Astrocyte of the cerebellum (primary cell): ENCODE measurements around the gene UTP3.

Experiments used
- DNase-seq: peaks from one replicate; pipeline ENCODE4 v3.0.0-alpha.2; 2011; ENCODE audit warnings: low read depth
- H3K4me3 ChIP-seq: 2 replicates; pipeline ENCODE4 v1.5.1; 2011; ENCODE audit warnings: mild to moderate bottlenecking, low read depth, low read length, moderate library complexity
- in situ Hi-C: cut with HindIII; loops from 2 replicates; pipeline ENCODE4 v1.10.0; 2017; ENCODE audit warnings: low sequenced_read_pairs
- TF ChIP-seq, protein P1 (sequence below): IDR thresholded peaks from 2 replicates; pipeline ENCODE4 v1.5.1; 2012; ENCODE audit warnings: low read length, low read depth, moderate library complexity, mild to moderate bottlenecking; ENCODE audit errors: missing control alignments

UTP3 gene

DNA sequence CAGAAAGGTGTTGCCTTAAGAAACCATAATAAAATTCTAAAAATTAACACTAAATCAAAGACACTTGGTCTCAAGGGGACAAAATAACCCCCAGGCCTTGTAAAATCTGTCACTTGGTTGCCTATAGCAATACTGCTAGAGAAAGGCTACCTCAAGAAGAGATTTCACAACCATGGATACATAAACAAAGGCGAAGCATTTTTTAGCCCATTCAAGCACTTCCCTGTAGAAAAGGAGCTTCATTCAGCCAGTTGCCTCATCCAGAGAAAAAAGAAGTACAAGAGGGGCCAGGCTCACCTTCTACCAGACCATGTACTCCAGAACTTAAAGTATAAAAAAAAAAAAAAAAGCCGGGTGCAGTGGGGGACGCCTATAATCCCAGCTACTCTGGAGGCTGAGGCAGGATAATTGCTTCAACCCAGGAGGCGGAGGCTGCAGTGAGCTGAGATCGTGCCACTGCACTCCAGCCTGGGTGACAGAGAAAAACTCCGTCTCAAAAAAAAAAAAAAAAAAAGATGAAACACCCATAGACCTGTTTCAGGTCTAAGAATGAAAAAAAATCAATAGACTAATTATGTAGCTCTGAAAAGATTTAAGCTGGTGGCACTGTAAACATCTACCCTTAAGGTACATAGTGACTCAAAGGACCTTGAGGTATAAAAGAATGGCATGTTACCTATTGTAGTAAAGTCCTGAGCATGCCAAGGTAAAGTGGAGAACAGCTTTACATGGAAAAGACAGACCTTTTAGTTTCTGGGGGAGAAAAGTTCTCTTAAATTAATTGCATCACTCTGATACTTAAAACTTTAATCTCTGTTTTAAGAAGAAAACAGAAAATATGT lies 51.4 kb downstream of the UTP3 start:
- no peak for DNase-seq
- TF ChIP-seq, protein P1, sequence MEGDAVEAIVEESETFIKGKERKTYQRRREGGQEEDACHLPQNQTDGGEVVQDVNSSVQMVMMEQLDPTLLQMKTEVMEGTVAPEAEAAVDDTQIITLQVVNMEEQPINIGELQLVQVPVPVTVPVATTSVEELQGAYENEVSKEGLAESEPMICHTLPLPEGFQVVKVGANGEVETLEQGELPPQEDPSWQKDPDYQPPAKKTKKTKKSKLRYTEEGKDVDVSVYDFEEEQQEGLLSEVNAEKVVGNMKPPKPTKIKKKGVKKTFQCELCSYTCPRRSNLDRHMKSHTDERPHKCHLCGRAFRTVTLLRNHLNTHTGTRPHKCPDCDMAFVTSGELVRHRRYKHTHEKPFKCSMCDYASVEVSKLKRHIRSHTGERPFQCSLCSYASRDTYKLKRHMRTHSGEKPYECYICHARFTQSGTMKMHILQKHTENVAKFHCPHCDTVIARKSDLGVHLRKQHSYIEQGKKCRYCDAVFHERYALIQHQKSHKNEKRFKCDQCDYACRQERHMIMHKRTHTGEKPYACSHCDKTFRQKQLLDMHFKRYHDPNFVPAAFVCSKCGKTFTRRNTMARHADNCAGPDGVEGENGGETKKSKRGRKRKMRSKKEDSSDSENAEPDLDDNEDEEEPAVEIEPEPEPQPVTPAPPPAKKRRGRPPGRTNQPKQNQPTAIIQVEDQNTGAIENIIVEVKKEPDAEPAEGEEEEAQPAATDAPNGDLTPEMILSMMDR, result no peak
- H3K4me3 ChIP-seq, result no peak overlapping the region
- in situ Hi-C loops, result no loop called here
